Left ventricle myocardium inferior (tissue), 1 donor: ENCODE data around the gene PPHLN1. TPM values are rescaled to one million over a fixed set of nuclear protein-coding genes. Genes with fewer than 3 reads are reported as not detected.

Source experiments
- DNase-seq: peaks from one replicate; pipeline ENCODE4 v3.0.0-alpha.2; 2020
- H3K27ac ChIP-seq: fragments of 200-600 bp; replicated peaks from 2 replicates; pipeline ENCODE4 v1.8.0; 2021
- H3K27me3 ChIP-seq: fragments of 200-600 bp; 2 replicates; pipeline ENCODE4 v1.8.0; 2021; ENCODE audit warnings: low read depth
- H3K36me3 ChIP-seq: fragments of 200-600 bp; 2 replicates; pipeline ENCODE4 v1.8.0; 2021
- H3K4me1 ChIP-seq: fragments of 200-600 bp; 2 replicates; pipeline ENCODE4 v1.8.0; 2021
- H3K4me3 ChIP-seq: fragments of 200-600 bp; 2 replicates; pipeline ENCODE4 v1.8.0; 2021; ENCODE audit warnings: mild to moderate bottlenecking, moderate library complexity
- H3K9me3 ChIP-seq: fragments of 200-600 bp; replicated peaks from 2 replicates; pipeline ENCODE4 v1.8.0; 2021
- intact Hi-C: fragments of 100-400 bp; cut with micrococcal nuclease; formaldehyde crosslinking; loops from one replicate; pipeline ENCODE4 v1.11.0; 2022
- total RNA-seq: library from RNA; stranded (reverse); fragmentation: NEBNext Ultra II Directional; extraction: Animal tissue kit (Norgen Biotek cat#: 25700); gene quantifications from one replicate; pipeline ENCODE4 v1.2.1, GENCODE V29; 2021
- TF ChIP-seq, protein P1 (sequence below): fragments of 200-600 bp; IDR thresholded peaks from 2 replicates; pipeline ENCODE4 v1.8.0; 2021; ENCODE audit warnings: antibody characterized with exemption, mild to moderate bottlenecking, borderline replicate concordance
- donor health status: DM: no; HTN: yes; CAD: no; lungs with severe emphysema.

Gene PPHLN1
- total RNA-seq, 1 donor from 2014 or later = 31.4 TPM

DNA sequence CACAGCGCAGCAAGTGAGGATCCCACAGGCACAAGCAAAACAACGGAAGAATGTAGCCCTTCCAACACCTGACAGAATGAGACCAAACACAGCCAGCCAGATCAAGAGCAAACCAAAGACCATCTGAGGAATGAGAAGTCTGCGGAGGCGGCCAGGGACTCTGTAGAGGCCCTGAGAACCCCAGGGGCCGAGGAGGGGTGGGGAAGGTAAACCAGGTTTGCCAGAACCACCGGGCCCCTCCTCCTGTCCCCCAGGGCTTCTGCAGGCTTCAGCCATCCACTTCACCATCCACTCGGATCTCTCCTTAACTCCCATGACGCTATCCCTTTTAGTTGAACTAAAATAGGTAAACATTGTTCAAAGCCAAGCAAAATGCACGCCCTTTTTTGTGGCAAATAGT, 37.4 kb upstream of the PPHLN1 start:
- H3K27ac ChIP-seq = no peak overlapping the region
- intact Hi-C loops = no loop called here
- TF ChIP-seq, protein P1, sequence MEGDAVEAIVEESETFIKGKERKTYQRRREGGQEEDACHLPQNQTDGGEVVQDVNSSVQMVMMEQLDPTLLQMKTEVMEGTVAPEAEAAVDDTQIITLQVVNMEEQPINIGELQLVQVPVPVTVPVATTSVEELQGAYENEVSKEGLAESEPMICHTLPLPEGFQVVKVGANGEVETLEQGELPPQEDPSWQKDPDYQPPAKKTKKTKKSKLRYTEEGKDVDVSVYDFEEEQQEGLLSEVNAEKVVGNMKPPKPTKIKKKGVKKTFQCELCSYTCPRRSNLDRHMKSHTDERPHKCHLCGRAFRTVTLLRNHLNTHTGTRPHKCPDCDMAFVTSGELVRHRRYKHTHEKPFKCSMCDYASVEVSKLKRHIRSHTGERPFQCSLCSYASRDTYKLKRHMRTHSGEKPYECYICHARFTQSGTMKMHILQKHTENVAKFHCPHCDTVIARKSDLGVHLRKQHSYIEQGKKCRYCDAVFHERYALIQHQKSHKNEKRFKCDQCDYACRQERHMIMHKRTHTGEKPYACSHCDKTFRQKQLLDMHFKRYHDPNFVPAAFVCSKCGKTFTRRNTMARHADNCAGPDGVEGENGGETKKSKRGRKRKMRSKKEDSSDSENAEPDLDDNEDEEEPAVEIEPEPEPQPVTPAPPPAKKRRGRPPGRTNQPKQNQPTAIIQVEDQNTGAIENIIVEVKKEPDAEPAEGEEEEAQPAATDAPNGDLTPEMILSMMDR = no peak
- H3K4me1 ChIP-seq = no peaks in the 10 kb centered on the region
- no peaks in the 10 kb centered on the region for H3K36me3 ChIP-seq
- H3K9me3 ChIP-seq = no peaks in the 10 kb centered on the region
- H3K27me3 ChIP-seq = no peaks in the 10 kb centered on the region
- no peak overlapping the region for H3K4me3 ChIP-seq
- DNase-seq = no peak

DNA sequence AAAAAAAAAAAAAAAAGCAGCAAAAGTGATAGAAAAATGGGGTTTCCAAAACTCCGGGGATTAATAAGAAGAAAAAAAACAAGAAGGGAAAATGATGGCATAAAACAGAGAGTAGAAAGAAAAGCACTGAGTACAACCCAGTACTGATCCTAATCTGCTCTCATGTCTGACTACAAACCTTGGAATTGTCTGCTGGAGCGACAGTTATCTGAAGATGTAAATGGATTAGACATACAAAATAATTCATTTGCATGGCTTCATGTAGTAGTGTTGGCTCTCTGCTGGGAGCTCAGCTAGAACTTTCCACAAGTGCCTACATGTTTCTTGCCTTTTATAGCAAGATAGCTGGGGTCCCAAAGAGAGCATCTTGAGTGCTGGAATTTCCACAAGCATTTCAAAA, 34.3 kb upstream of the PPHLN1 start:
- no peaks in the 10 kb centered on the region for H3K4me1 ChIP-seq
- peaks cover 6% of the 10 kb centered on the region for H3K9me3 ChIP-seq
- no peak overlapping the region for H3K4me3 ChIP-seq
- DNase-seq = no peak
- no peak overlapping the region for H3K27ac ChIP-seq
- intact Hi-C loops = no loop called here
- TF ChIP-seq, protein P1 = no peak
- no peaks in the 10 kb centered on the region for H3K36me3 ChIP-seq
- no peaks in the 10 kb centered on the region for H3K27me3 ChIP-seq

DNA sequence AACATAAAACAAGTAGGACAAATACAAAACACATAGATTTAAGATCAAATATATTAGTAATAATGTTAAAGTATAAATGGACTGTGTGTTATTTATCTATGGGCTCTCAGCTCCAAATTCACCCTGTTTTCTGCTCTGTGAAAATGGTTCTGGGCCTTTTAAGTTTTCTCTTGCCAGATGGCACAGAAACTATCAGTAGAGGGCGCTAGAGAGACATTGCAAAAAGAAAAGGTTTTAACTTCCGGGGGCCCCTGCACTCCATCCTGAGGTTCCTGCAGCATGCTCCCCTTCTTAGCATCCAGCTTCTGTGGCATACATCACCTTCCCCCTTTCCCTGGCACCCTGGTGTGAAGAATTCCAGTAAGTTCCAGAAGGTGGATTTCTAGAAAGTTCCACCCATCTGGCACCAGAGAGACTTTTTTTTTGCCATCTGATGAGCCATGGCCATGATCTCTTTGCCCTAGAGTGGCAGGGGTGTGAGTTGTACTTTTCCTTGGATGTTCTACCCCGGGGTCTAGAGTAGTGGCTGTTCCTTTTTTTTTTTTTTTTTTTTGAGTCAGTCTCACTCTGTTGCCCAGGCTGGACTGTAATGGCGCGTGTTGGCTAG, 29.4 kb upstream of the PPHLN1 start:
- no peaks in the 10 kb centered on the region for H3K36me3 ChIP-seq

DNA sequence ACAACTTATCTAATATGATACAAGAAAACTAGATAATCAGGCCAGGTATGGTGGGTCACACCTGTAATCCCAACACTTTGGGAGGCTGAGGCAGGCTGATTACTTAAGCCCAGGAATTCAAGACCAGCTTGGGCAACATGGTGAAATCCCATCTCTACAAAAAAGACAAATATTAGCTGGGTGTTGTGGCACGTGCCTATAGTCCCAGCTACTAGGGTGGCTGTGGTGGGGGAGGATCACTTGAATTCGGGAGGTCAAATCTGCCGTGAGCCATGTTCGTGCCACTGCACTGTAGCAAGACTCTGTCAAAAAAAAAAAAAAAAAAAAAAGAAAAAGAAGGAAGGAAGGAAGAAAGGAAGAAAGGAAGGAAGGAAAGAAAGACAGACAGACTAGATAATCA, 27.1 kb upstream of the PPHLN1 start:
- Histone ChIP-seq H3K27me3 (no peaks in the 10 kb centered on the region), H3K27ac (no peak overlapping the region), H3K36me3 (no peaks in the 10 kb centered on the region), H3K9me3 (peaks cover 6% of the 10 kb centered on the region), H3K4me3 (no peak overlapping the region), H3K4me1 (no peaks in the 10 kb centered on the region)
- intact Hi-C loops = no loop called here
- DNase-seq = no peak
- TF ChIP-seq, protein P1 = no peak

More for the DNA sequence above, 29.4 kb upstream of the PPHLN1 start:
- Histone ChIP-seq H3K27me3 (no peaks in the 10 kb centered on the region), H3K4me3 (no peak overlapping the region), H3K4me1 (no peaks in the 10 kb centered on the region), H3K27ac (no peak overlapping the region), H3K9me3 (peaks cover 6% of the 10 kb centered on the region)
- no peak for DNase-seq
- TF ChIP-seq, protein P1 = no peak
- intact Hi-C loops = no loop called here

DNA sequence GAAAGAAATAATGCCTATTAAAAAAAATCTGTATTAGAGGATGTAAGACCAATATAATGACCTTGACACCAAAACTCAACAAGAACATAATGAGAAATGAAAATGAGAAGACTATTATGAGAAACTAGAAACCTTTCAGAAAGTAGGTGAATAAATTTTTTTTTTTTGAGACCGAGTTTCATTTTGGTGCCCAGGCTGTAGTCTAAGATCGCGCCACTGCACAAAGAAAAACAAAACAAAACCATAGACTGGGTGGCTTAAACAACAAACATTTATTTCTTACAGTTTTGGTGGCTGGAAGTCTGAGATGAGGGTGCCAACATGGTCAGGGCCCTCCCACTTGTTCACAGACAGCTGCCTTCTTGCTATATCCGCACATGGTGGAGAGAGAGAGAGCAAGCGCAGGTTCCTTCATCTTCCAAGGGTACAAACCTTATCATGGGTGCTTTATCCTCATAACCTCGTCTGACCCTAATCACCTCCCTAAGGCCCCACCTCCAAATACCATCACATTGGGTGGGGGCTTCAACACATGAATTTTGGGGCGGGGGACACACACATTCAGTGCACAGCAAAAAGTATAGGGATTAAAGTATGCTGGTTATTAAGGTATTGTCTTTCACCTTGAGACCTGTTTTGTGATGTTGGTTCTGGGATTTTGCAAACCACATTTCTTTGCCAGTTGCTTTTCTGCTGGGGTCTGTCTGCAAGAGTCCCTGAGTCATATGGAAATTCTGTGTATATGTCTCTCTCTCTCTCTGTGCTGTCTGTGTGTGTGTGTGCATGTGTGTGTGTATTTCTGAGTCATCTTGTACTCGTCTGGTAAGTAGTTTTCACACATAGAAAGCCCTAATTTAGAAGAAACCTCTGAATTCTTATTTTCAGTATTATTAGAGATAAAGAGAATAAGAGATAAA, 26.3 kb upstream of the PPHLN1 start:
- intact Hi-C loops = no loop called here
- Histone ChIP-seq H3K9me3 (peaks cover 6% of the 10 kb centered on the region), H3K27ac (no peak overlapping the region), H3K36me3 (no peaks in the 10 kb centered on the region), H3K27me3 (no peaks in the 10 kb centered on the region), H3K4me1 (no peaks in the 10 kb centered on the region), H3K4me3 (no peak overlapping the region)
- TF ChIP-seq, protein P1 = no peak
- no peak for DNase-seq
